HAP-1 (cell line): ENCODE results near the gene DYNLT2.

Experiments used
- DNase-seq, 2 experiments: peaks; one replicate each; pipeline ENCODE4 v3.0.0-alpha.2; 2016 to 2020; ENCODE audit warnings: low spot score in 2 of 2
- H3K27me3 ChIP-seq: fragments of 250-450 bp; sonication (Bioruptor Pico); 2 replicates; pipeline ENCODE4 v1.5.1; 2020; ENCODE audit warnings: low read depth, mild to moderate bottlenecking, moderate library complexity
- H3K36me3 ChIP-seq: fragments of 250-450 bp; sonication (Bioruptor Pico); replicated peaks from 2 replicates; pipeline ENCODE4 v1.5.1; 2020; ENCODE audit warnings: mild to moderate bottlenecking
- H3K4me1 ChIP-seq: fragments of 250-450 bp; sonication (Bioruptor Pico); 2 replicates; pipeline ENCODE4 v1.5.1; 2020; ENCODE audit warnings: mild to moderate bottlenecking
- H3K4me3 ChIP-seq: fragments of 250-450 bp; sonication (Bioruptor Pico); 2 replicates; pipeline ENCODE4 v1.5.1; 2020; ENCODE audit warnings: mild to moderate bottlenecking, moderate library complexity
- H3K9me3 ChIP-seq: fragments of 250-450 bp; sonication (Bioruptor Pico); 2 replicates; pipeline ENCODE4 v1.5.1; 2020; ENCODE audit warnings: mild to moderate bottlenecking, moderate library complexity
- in situ Hi-C: fragments of 300-500 bp; cut with MboI; formaldehyde crosslinking; loops from 3 replicates; pipeline ENCODE4 v1.14.3; 2020; ENCODE audit warnings: low sequenced_read_pairs, inconsistent platforms, mixed read lengths

The DYNLT2 gene

DNA sequence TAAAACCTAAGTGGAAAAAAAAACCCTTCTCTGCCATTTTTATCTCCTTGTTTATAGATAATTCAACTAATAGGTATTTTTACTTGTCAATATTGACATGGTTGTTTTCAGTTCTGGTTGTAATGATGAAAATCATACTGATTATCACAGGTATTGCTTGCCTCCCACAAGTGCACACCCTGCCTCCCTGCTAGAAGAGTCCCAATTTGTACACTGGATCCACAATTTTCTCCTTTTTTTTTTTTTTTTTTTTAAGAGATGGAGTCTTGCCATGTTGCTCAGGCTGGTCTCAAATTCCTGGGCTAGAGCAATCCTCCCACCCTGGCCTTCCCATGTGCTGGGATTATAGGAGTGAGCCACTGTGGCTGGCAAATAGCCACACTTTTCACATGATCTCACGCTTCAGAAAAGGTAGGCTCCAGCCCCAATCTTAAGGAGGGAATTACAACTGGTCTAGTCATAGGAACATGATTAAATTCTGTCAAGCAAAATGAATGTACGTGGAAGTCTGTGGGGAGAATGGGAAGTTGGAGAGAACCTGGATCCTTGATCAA is 12.3 kb downstream of the DYNLT2 start:
- in situ Hi-C loops, result no loop called here
- no peaks in the 10 kb centered on the region for H3K36me3 ChIP-seq
- H3K4me1 ChIP-seq, result no peaks in the 10 kb centered on the region
- H3K4me3 ChIP-seq, result no peak overlapping the region
- peaks cover 4% of the 10 kb centered on the region; the same call in 1 of the 2 replicates for H3K27me3 ChIP-seq
- no peaks in the 10 kb centered on the region for H3K9me3 ChIP-seq
- DNase-seq, result no peak

- peaks cover 4% of the 10 kb centered on the region; the same call in 1 of the 2 replicates for H3K27me3 ChIP-seq
- H3K4me3 ChIP-seq, result no peak overlapping the region
- H3K9me3 ChIP-seq, result no peaks in the 10 kb centered on the region
- H3K36me3 ChIP-seq, result no peaks in the 10 kb centered on the region
- no peaks in the 10 kb centered on the region for H3K4me1 ChIP-seq
- no peak for DNase-seq
- in situ Hi-C loops, result no loop called here
Measured at GRCh38 chr6:169738204-169738975, 13.0 kb downstream of the DYNLT2 start.

GRCh38 chr6:169729961-169730360 is 21.4 kb downstream of the DYNLT2 start:
- Histone ChIP-seq H3K4me3 (no peak overlapping the region), H3K4me1 (peaks cover 8% of the 10 kb centered on the region), H3K9me3 (no peaks in the 10 kb centered on the region), H3K27me3 (peaks cover 2% of the 10 kb centered on the region; the same call in 1 of the 2 replicates), H3K36me3 (no peaks in the 10 kb centered on the region)
- in situ Hi-C loops, result no loop called here
- no peak for DNase-seq

- no peak for DNase-seq
- Histone ChIP-seq H3K36me3 (no peaks in the 10 kb centered on the region), H3K9me3 (no peaks in the 10 kb centered on the region), H3K4me1 (peaks cover 10% of the 10 kb centered on the region), H3K27me3 (no peaks in the 10 kb centered on the region), H3K4me3 (no peak overlapping the region)
- in situ Hi-C loops, result no loop called here
Measured at GRCh38 chr6:169726963-169727362, 24.4 kb downstream of the DYNLT2 start.

- Histone ChIP-seq H3K36me3 (no peaks in the 10 kb centered on the region), H3K9me3 (no peaks in the 10 kb centered on the region), H3K27me3 (no peaks in the 10 kb centered on the region), H3K4me3 (no peak overlapping the region), H3K4me1 (peaks cover 13% of the 10 kb centered on the region)
- DNase-seq, result no peak
- in situ Hi-C loops, result no loop called here
Measured at GRCh38 chr6:169726049-169726400, 25.3 kb downstream of the DYNLT2 start.

GRCh38 chr6:169725125-169726048 is 26.0 kb downstream of the DYNLT2 start:
- no peaks in the 10 kb centered on the region for H3K36me3 ChIP-seq
- peak overlapping the region; percentile 48 for H3K4me3 ChIP-seq
- H3K9me3 ChIP-seq, result no peaks in the 10 kb centered on the region
- DNase-seq, result peak; percentile 48 to 57
- H3K4me1 ChIP-seq, result peaks cover 16% of the 10 kb centered on the region
- no peaks in the 10 kb centered on the region for H3K27me3 ChIP-seq
- in situ Hi-C loops, result no loop called here

- no peaks in the 10 kb centered on the region for H3K9me3 ChIP-seq
- H3K36me3 ChIP-seq, result no peaks in the 10 kb centered on the region
- peak within 1 kb of the TSS; percentile 60 for H3K4me3 ChIP-seq
- in situ Hi-C loops, result no loop called here
- H3K27me3 ChIP-seq, result no peaks in the 10 kb centered on the region
- DNase-seq, result peak; percentile 47 to 80
- H3K4me1 ChIP-seq, result peaks cover 16% of the 10 kb centered on the region
Measured at GRCh38 chr6:169724494-169725124, 26.8 kb downstream of the DYNLT2 start, which contains the start of gene PHF10. Gene PHF10 (minus strand): TSS chr6:169724500. CDS start chr6:169723931, 569 bp downstream.

DNA sequence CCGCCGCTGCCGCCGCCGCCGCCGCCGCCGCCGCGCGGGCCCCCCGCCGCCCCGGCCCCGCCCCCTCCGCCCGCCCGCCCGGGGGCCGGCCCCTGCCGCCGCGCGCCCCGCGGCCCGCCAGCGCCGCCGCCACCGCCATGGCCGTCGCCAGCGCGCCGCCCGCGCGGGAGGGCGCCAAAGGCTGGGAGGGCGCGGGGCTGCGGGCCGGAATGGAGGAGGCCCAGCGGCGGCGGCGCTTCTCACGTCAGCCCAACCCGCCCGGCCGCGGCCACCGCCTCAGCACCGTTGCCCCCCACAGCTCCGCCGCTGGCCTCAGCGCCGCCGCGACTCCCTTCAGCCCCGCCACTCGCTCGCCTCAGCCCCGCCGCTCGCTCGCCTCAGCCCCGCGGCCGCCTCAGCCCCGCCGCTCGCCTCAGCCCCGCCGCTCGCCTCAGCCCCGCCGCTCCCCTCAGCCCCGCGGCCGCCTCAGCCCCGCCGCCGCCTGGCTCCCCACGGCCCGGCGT is 27.3 kb downstream of the DYNLT2 start:
- Histone ChIP-seq H3K9me3 (no peaks in the 10 kb centered on the region), H3K4me1 (peaks cover 16% of the 10 kb centered on the region), H3K36me3 (no peaks in the 10 kb centered on the region), H3K4me3 (peak overlapping the region; percentile 16; the same call in 1 of the 2 replicates), H3K27me3 (no peaks in the 10 kb centered on the region)
- DNase-seq, result peak in 1 of 2 experiments; percentile 19
- in situ Hi-C loops, result no loop called here

DNA sequence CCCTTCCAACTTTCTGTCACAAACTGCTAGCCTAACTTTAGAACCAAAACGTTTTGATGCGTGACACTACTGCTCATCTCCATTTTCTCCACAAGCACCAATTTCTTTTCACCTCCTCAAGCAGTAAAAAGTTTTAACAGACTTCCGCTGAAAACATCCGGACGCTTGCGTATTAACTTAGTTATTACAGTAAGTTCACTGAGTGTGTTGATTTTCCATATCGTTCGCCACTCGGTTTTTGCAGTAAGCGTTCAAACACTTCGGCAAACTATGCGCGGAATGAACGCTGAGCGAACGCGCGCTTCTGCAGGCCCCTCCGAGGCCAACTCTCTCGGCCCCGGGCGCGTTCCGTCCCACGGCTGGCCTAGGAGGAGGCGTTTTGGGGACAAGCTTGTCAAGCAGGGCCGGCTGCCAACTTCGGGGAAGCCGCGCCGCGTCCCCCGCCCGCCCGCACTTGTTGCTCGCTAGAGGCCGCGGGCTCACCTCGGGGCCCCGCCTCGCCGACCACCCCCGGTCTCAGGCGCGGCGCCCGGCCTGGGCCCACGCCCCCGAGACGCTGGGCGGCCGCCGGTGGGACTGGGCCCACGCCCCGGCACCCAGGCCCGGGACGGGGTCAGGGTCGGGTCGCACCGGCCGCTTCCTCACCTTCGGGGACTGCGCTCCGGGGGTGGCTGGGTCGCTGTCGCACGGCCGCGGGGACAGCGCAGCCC is 28.0 kb downstream of the DYNLT2 start:
- DNase-seq, result peak; percentile 23 to 69
- Histone ChIP-seq H3K4me1 (peaks cover 16% of the 10 kb centered on the region), H3K27me3 (no peaks in the 10 kb centered on the region), H3K36me3 (no peaks in the 10 kb centered on the region), H3K4me3 (peak overlapping the region; percentile 60), H3K9me3 (no peaks in the 10 kb centered on the region)
- in situ Hi-C loops, result no loop called here

DNA sequence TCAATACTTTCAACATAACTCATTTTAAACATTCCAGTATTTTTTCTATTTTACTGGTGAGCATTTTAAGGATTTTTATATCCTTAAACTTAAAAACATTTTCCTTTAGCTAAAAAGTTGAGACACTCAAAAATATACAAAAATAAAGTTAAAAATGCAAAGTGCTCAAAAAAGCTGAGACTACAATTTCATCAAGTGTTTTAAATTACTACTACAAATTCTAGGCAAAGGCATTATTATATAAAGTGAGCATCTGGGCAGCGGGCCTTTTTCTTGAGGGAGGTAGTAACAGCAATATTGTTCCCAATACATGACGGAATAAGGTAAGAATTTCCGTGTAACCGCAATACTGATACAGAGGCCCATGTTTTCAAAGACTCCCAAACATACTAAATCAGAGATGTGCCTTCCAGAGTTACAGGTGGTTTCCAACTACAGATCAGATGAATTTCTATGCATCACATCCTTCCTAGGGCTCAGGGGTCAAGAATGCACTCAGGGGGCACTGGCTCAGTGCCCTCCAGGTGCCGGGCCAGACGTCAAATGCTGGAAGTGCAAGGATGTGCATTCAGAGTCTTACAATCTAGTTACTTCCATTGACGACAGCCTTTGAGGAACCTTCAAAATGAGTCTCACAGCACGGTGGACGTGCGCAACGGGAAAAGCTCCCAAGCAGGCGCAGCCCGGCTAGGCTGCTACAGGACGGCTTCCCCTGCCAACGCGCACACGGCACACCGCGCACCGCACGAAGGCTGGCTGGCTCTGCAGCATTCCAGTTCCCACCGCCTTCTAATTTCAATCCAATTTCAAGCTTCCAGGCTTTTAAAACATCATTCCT is 28.8 kb downstream of the DYNLT2 start:
- Histone ChIP-seq H3K27me3 (no peaks in the 10 kb centered on the region), H3K9me3 (no peaks in the 10 kb centered on the region), H3K4me3 (peak overlapping the region; percentile 60), H3K36me3 (no peaks in the 10 kb centered on the region), H3K4me1 (peaks cover 16% of the 10 kb centered on the region)
- peak; percentile 27 to 53 for DNase-seq
- in situ Hi-C loops, result no loop called here

GRCh38 chr6:169720207-169720855 is 31.0 kb downstream of the DYNLT2 start:
- no peak for DNase-seq
- Histone ChIP-seq H3K36me3 (peaks cover 20% of the 10 kb centered on the region), H3K4me1 (peaks cover 12% of the 10 kb centered on the region), H3K4me3 (no peak overlapping the region), H3K27me3 (no peaks in the 10 kb centered on the region), H3K9me3 (no peaks in the 10 kb centered on the region)
- in situ Hi-C loops, result no loop called here

DNA sequence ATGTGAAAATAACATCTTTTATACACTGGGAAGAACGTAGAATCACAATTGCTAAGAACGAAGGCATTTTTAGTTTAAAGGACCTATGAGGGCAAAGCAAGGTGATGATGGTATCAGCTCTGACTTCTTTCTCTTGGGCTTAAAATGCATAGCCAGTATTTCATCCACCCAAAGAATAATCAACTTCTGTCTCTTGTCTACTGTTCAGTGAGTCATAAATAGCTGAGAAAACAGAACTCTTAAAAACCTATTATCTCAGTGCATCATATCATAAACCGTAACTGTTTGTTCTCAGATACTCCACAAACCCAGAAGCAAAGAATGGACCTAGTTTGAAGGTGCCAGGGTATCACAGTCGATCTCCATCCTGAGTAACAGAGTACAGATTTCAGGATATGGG is 32.3 kb downstream of the DYNLT2 start:
- DNase-seq, result no peak
- no peaks in the 10 kb centered on the region for H3K27me3 ChIP-seq
- peaks cover 7% of the 10 kb centered on the region; the same call in 1 of the 2 replicates for H3K4me1 ChIP-seq
- H3K36me3 ChIP-seq, result peaks cover 26% of the 10 kb centered on the region
- H3K4me3 ChIP-seq, result no peak overlapping the region
- no peaks in the 10 kb centered on the region for H3K9me3 ChIP-seq
- in situ Hi-C loops, result no loop called here
